Osteoblast (primary cell): Measurements from ENCODE around the gene STOX1. TPM values are rescaled to one million over a fixed set of nuclear protein-coding genes. Genes with fewer than 3 reads are reported as not detected.
"Not testable (repeated sequence)": the region's sequence is repeated elsewhere in the genome, so short reads cannot be mapped to it uniquely, and the experiment has no call there.

Experiments
- DNase-seq: peaks from one replicate; pipeline ENCODE4 v3.0.0; 2011; ENCODE audit warnings: low spot score, mixed read lengths; ENCODE audit not compliant: insufficient read length; ENCODE audit errors: missing footprints
- H2AFZ ChIP-seq: 2 replicates; pipeline ENCODE4 v1.6.0; 2011; ENCODE audit warnings: mild to moderate bottlenecking, low read length
- H3K27ac ChIP-seq: 2 replicates; pipeline ENCODE4 v1.5.1; 2011; ENCODE audit warnings: mild to moderate bottlenecking, low read depth, low read length, moderate library complexity
- H3K27me3 ChIP-seq: 2 replicates; pipeline ENCODE4 v1.6.0; 2012; ENCODE audit warnings: mild to moderate bottlenecking, control low read depth, inconsistent platforms, low read length, moderate library complexity; ENCODE audit not compliant: insufficient read depth
- H3K36me3 ChIP-seq: 2 replicates; pipeline ENCODE4 v1.5.1; 2011; ENCODE audit warnings: mild to moderate bottlenecking, low read length, control low read depth, moderate library complexity; ENCODE audit not compliant: insufficient read depth
- H3K4me1 ChIP-seq: 2 replicates; pipeline ENCODE4 v1.5.1; 2011; ENCODE audit warnings: mild to moderate bottlenecking, low read length, control low read depth, moderate library complexity; ENCODE audit not compliant: insufficient read depth
- H3K4me2 ChIP-seq: 2 replicates; pipeline ENCODE4 v1.6.0; 2011; ENCODE audit warnings: mild to moderate bottlenecking, low read length; ENCODE audit not compliant: insufficient read depth
- H3K4me3 ChIP-seq: fragments of 200-600 bp; sonication (generic); 3 replicates; pipeline ENCODE4 v1.5.1; 2012; ENCODE audit warnings: mild to moderate bottlenecking, low read length, inconsistent platforms; ENCODE audit not compliant: insufficient read depth
- H3K79me2 ChIP-seq: 2 replicates; pipeline ENCODE4 v1.6.0; 2012; ENCODE audit warnings: mild to moderate bottlenecking, low read length, control low read depth, inconsistent platforms; ENCODE audit not compliant: insufficient read depth
- H3K9me3 ChIP-seq: 2 replicates; pipeline ENCODE4 v1.5.1; 2011; ENCODE audit warnings: low read depth, low read length, control low read depth
- H4K20me1 ChIP-seq: 2 replicates; pipeline ENCODE4 v1.6.0; 2012; ENCODE audit warnings: mild to moderate bottlenecking, low read length, control low read depth; ENCODE audit not compliant: insufficient read depth
- CTCF ChIP-seq: IDR thresholded peaks from 2 replicates; pipeline ENCODE4 v1.5.1; 2011; ENCODE audit warnings: mild to moderate bottlenecking, low read depth, low read length, moderate library complexity; ENCODE audit errors: extremely low read depth
- total RNA-seq: library from RNA; depleted of rRNA; stranded (reverse); fragments of >200 nt; gene quantifications from 2 replicates; pipeline ENCODE4 v1.2.3, GENCODE V29; 2012

STOX1 gene
- total RNA-seq, 1 donor = under 0.01 TPM

DNA sequence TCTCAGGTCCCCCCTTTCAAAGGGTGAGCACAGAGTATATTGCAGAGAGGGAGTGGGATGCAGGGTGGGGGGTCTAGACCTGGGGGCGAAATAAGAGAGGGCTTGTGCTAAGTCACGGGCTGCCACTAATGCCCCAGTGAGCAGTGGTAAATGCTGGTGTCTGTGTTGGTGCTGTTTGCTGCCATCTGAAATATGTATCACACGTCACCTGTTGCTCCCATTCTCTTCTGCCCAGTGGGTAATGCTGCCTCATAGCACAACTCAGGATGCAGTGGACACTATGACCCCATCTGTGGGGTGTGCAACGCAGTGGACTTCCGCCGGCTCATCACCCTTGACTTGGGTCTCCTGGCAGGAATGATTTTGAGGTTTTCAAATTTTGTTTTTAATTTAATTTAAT is 2.6 kb downstream of the STOX1 start:
- Histone ChIP-seq H2AFZ (no peak overlapping the region), H4K20me1 (no peaks in the 10 kb centered on the region), H3K36me3 (no peaks in the 10 kb centered on the region), H3K27me3 (peaks cover 50% of the 10 kb centered on the region), H3K79me2 (no peaks in the 10 kb centered on the region), H3K9me3 (no peaks in the 10 kb centered on the region), H3K4me2 (no peak overlapping the region), H3K4me3 (no peak overlapping the region), H3K27ac (no peak overlapping the region), H3K4me1 (peaks cover 4% of the 10 kb centered on the region)
- no peak for DNase-seq
- TF ChIP-seq CTCF = no peak

DNA sequence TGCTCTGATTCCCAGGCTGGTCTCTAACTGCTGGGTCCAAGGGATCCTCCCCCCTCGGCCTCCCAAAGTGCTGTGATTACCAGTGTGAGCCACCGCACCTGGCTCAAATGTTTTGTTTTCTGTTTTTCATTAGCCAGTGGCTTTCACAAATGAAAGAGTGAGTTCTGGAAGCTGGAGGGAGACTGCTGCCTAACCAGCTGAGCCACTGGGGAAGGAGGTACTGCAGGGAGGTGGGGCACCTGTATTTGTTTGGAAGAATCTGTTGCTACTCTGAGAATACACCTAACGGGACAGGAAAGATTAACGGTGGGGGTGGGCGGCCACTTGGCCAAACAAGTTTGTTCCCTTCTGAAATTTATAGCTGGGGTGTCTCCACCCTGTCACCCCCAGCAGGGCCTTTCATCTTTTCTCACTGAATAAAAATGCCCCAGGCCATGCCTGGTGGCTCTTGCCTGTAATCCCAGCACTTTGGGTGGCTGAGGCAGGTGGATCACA is 4.7 kb downstream of the STOX1 start:
- no peaks in the 10 kb centered on the region for H3K36me3 ChIP-seq
- H3K4me3 ChIP-seq = no peak overlapping the region
- no peaks in the 10 kb centered on the region for H3K9me3 ChIP-seq
- no peaks in the 10 kb centered on the region for H4K20me1 ChIP-seq
- no peak overlapping the region for H3K27ac ChIP-seq
- DNase-seq = no peak
- peaks cover 54% of the 10 kb centered on the region for H3K27me3 ChIP-seq
- no peak overlapping the region for H3K4me2 ChIP-seq
- no peak overlapping the region for H2AFZ ChIP-seq
- no peak for TF ChIP-seq CTCF
- no peaks in the 10 kb centered on the region for H3K79me2 ChIP-seq
- peaks cover under 1% of the 10 kb centered on the region for H3K4me1 ChIP-seq

GRCh38 chr10:68832601-68833000 is 5.3 kb downstream of the STOX1 start:
- Histone ChIP-seq H3K27ac (no peak overlapping the region), H3K27me3 (peaks cover 54% of the 10 kb centered on the region), H3K4me3 (no peak overlapping the region), H3K4me2 (no peak overlapping the region), H3K79me2 (no peaks in the 10 kb centered on the region), H4K20me1 (no peaks in the 10 kb centered on the region), H3K4me1 (no peaks in the 10 kb centered on the region), H3K9me3 (no peaks in the 10 kb centered on the region), H3K36me3 (no peaks in the 10 kb centered on the region), H2AFZ (no peak overlapping the region)
- TF ChIP-seq CTCF = no peak
- no peak for DNase-seq

- Histone ChIP-seq H2AFZ (no peak overlapping the region), H3K79me2 (no peaks in the 10 kb centered on the region), H3K4me3 (no peak overlapping the region), H3K9me3 (no peaks in the 10 kb centered on the region), H3K27ac (no peak overlapping the region), H3K36me3 (no peaks in the 10 kb centered on the region), H4K20me1 (no peaks in the 10 kb centered on the region), H3K4me1 (no peaks in the 10 kb centered on the region), H3K4me2 (no peak overlapping the region), H3K27me3 (peaks cover 17% of the 10 kb centered on the region)
- no peak for DNase-seq
- TF ChIP-seq CTCF = no peak
Measured at GRCh38 chr10:68837626-68838322, 10.4 kb downstream of the STOX1 start.

GRCh38 chr10:68840650-68841049 is 13.3 kb downstream of the STOX1 start:
- H3K36me3 ChIP-seq, H3K4me2 ChIP-seq, H4K20me1 ChIP-seq, DNase-seq, H3K4me3 ChIP-seq, H3K9me3 ChIP-seq, H3K4me1 ChIP-seq, H3K27ac ChIP-seq, H3K27me3 ChIP-seq, H3K79me2 ChIP-seq, H2AFZ ChIP-seq: not testable (repeated sequence)
